T-helper 2 cell treated with Interferon-gamma antibody and Interleukin-4, amounts not matched to agents 5 μg/mL and 100 μg/mL, for 36 hours (primary cell): ENCODE data around the gene PIR.

ENCODE experiments used
- DNase-seq: peaks from one replicate; pipeline ENCODE4 v3.0.0; 2021; ENCODE audit warnings: low spot score
- H3K27ac Mint-ChIP-seq: one replicate; pipeline ENCODE4 v1.8.0; 2021; ENCODE audit warnings: mild to moderate bottlenecking, mixed read lengths
- H3K27me3 Mint-ChIP-seq: one replicate; pipeline ENCODE4 v1.8.0; 2021; ENCODE audit warnings: low read depth, mixed read lengths
- H3K36me3 Mint-ChIP-seq: one replicate; pipeline ENCODE4 v1.8.0; 2021; ENCODE audit warnings: low read depth, mixed read lengths
- H3K4me1 Mint-ChIP-seq: one replicate; pipeline ENCODE4 v1.8.0; 2021; ENCODE audit warnings: low read depth, mixed read lengths
- H3K4me3 Mint-ChIP-seq: one replicate; pipeline ENCODE4 v1.8.0; 2022; ENCODE audit warnings: mild to moderate bottlenecking, moderate library complexity, mixed read lengths
- H3K9me3 Mint-ChIP-seq: one replicate; pipeline ENCODE4 v1.8.0; 2021; ENCODE audit warnings: mixed read lengths

Gene PIR

DNA sequence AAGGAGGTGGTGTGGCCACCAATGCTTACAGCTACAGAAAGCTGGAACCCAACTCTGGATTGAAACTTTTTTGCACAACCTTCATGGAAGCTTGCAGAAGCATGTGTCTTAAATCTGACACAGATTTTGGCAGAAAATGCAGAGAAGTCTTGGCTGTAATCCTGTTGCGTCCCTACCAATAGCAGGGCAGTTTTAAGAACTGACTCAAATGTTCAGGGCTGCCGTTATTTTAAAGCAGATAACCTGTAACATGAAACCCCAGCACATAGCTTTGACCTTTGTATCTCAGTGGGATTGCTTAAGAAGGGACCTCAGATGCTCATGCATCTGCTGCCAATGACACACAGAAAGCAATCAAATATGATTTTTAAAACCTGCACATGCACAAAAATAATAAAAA is 108.8 kb downstream of the PIR start, which contains the start of gene VEGFD:
Gene VEGFD, minus strand, starts transcription at position 110 of the 400 bp plus-strand sequence. CDS start 467 bp downstream, outside the sequence.
- DNase-seq: no peak
- Mint-ChIP-seq H3K4me1 (no peaks in the 10 kb centered on the region), H3K4me3 (no peak within 1 kb of the TSS), H3K36me3 (no peaks in the 10 kb centered on the region), H3K27me3 (no peaks in the 10 kb centered on the region), H3K27ac (no peak within 1 kb of the TSS), H3K9me3 (no peaks in the 10 kb centered on the region)

DNA sequence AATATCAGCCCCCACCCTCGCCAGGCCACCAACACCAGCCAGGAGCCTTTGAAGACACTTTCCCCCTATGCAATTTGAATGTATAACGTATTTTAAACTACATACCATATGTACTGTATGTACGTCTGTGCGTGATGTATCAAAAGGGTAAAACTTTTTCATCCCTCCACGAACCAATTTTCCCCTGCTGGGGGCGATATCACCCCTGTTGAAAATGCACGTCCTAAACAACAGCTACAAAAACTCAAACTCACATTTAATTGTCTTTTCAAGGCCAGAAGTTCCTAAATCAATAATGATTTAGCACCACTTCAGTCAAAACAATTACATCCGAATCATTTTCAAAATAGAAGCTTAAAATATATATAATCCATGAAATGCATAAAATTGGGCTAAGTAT is 110.3 kb downstream of the PIR start:
- no peaks in the 10 kb centered on the region for H3K36me3 Mint-ChIP-seq
- H3K4me3 Mint-ChIP-seq: no peak overlapping the region
- H3K27ac Mint-ChIP-seq: no peak overlapping the region
- no peaks in the 10 kb centered on the region for H3K9me3 Mint-ChIP-seq
- no peaks in the 10 kb centered on the region for H3K27me3 Mint-ChIP-seq
- DNase-seq: no peak
- H3K4me1 Mint-ChIP-seq: no peaks in the 10 kb centered on the region

DNA sequence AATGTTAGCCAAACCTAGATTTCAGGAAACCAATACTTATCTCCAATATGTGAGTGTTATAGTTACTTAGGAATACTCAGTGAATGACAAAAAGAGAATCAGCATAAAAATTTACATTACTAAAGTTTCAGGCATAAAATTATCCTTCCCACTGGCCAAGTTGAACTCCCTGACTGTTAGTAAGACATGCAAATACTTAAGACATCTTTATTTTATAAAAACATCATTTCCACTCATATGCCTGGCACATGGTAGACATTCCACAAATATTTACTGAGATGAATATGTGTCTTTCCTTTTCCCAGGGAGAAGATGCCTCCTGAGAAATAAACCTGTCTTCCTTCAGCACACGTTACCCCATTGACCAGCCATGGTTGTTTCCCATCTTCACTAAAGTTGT is 116.2 kb downstream of the PIR start:
- no peak for DNase-seq
- Mint-ChIP-seq H3K36me3 (no peaks in the 10 kb centered on the region), H3K27me3 (no peaks in the 10 kb centered on the region), H3K27ac (no peak overlapping the region), H3K4me3 (no peak overlapping the region), H3K4me1 (no peaks in the 10 kb centered on the region), H3K9me3 (no peaks in the 10 kb centered on the region)

DNA sequence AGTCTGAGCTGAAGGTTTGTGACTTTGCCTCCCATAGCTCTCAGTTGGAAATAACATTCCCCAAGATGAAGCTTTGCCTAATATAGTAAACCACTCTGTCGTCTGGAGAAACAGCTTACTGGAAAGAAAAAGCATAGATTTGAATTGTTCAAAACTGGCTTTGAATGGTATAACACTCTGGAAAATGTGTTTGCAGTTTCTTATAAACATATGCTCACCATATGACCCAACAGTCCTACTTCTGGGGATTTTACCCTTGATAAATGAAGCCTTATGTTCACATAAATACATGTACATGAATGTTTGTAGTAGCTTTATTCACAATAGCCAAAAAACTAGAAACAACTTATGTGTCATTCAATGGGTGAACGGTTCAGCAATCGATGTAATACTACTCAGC is 119.2 kb downstream of the PIR start:
- DNase-seq: no peak
- Mint-ChIP-seq H3K36me3 (no peaks in the 10 kb centered on the region), H3K4me3 (no peak overlapping the region), H3K4me1 (no peaks in the 10 kb centered on the region), H3K9me3 (no peaks in the 10 kb centered on the region), H3K27ac (no peak overlapping the region), H3K27me3 (peaks cover 4% of the 10 kb centered on the region)

DNA sequence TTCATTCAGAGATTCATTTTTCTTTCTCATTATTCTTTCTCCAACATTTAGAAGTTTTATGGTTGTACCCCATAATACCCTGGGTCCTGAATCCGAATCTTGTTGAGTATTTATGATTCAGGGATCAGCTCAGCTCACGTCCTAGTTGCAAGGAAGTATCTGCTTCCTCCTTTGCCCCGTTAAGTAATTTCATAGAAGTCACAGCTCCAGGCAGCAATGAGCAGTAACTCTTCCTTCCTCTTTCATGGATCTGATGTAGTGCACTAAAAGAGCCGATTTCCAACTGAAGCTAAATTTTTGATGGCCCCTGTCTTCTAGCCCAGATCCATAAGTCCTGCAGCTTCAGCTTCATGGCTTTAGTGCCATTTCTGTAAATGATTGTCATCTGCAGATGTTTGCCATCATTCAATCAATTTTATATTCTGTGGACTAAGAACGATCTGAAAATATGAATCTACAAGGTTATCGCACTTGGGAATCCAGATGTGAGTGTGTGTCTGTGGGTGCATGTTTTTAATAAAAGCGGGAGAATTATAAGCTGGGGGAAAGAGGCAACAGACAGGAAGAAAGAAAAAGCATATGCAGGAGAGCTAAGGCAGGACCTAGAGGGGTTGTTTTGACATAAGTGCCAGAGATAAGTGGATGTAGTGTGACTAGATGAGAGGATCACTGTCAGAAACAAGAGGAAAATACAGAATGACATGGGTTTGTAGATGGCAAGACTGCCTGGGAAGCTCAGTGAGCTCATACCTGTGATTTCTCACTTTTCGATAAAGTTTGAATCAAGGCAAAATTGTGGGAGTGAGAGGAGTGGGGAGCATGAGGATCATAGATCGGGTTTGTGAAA is 126.4 kb downstream of the PIR start:
- no peak for DNase-seq
- Mint-ChIP-seq H3K27ac (no peak overlapping the region), H3K9me3 (no peaks in the 10 kb centered on the region), H3K4me1 (no peaks in the 10 kb centered on the region), H3K27me3 (peaks cover 17% of the 10 kb centered on the region), H3K4me3 (no peak overlapping the region), H3K36me3 (no peaks in the 10 kb centered on the region)

DNA sequence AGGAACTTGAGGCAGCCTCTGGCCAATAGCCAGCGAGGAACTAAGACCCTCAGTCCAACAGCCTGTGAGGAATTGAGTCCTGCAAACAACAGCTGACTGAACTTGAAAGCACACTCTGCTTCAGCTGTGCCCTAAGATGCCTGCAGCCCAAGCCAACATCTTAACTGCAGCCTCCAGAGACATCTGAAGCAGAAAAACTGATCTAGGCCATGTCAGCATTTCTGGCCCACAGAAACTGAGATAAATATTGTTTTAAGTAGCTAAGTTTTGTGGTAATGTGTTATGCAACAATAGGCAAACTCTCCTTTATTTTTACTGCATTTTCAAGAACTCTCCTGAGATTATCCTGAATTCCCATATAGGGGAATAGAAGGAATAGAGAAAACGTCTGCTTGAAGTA is 133.4 kb downstream of the PIR start:
- Mint-ChIP-seq H3K4me1 (no peaks in the 10 kb centered on the region), H3K4me3 (no peak overlapping the region), H3K27ac (no peak overlapping the region), H3K36me3 (no peaks in the 10 kb centered on the region), H3K27me3 (peaks cover 5% of the 10 kb centered on the region), H3K9me3 (no peaks in the 10 kb centered on the region)
- no peak for DNase-seq

DNA sequence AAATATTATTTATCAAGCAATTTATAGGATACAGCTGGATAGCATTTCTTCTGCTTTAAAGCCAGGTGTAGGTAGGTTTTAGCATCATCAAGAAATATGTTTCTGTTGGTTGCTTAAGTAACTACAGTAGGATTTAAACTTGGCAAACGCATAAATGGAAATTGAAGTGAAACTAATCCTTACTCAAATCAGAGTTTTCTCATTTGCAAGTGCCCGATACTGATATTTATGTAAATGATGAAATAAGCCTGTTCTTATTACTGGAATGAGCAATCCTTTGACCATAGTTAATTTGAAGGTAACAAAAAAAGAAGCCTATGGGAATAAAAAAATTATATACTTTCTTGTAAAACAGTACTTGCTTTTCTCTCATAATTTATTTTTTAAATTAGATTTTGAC is 134.6 kb downstream of the PIR start:
- no peaks in the 10 kb centered on the region for H3K36me3 Mint-ChIP-seq
- no peaks in the 10 kb centered on the region for H3K4me1 Mint-ChIP-seq
- no peak overlapping the region for H3K4me3 Mint-ChIP-seq

DNA sequence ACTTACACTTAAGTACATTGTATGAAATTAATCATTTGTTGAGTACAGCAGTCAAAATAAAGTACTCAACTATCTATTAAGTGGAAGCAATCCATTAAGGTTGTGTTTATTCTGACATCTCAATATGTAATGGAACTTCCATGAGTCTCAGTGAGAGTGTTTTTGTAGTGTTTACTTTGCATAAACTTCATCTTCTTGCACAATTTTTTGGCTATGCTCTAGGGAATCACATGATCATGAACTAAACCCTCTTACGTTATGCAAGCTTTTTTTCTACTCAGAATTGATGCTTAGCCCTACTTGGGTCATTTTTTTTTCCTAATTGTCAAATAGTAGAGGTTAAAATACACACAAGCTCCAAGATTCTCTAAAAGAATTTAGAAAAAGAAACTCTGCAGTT is 136.7 kb downstream of the PIR start:
- Mint-ChIP-seq H3K27me3 (peaks cover 5% of the 10 kb centered on the region), H3K9me3 (no peaks in the 10 kb centered on the region), H3K27ac (no peak overlapping the region), H3K4me1 (no peaks in the 10 kb centered on the region), H3K36me3 (no peaks in the 10 kb centered on the region), H3K4me3 (no peak overlapping the region)
- DNase-seq: no peak

More for the DNA sequence above, 134.6 kb downstream of the PIR start:
- Mint-ChIP-seq H3K9me3 (no peaks in the 10 kb centered on the region), H3K27me3 (peaks cover 5% of the 10 kb centered on the region), H3K27ac (no peak overlapping the region)
- no peak for DNase-seq

GRCh38 chrX:15350329-15350996 is 142.7 kb downstream of the PIR start:
- peaks cover 2% of the 10 kb centered on the region for H3K27me3 Mint-ChIP-seq
- no peak for DNase-seq
- H3K4me1 Mint-ChIP-seq: no peaks in the 10 kb centered on the region
- H3K4me3 Mint-ChIP-seq: no peak overlapping the region
- H3K27ac Mint-ChIP-seq: no peak overlapping the region
- no peaks in the 10 kb centered on the region for H3K9me3 Mint-ChIP-seq
- H3K36me3 Mint-ChIP-seq: no peaks in the 10 kb centered on the region

DNA sequence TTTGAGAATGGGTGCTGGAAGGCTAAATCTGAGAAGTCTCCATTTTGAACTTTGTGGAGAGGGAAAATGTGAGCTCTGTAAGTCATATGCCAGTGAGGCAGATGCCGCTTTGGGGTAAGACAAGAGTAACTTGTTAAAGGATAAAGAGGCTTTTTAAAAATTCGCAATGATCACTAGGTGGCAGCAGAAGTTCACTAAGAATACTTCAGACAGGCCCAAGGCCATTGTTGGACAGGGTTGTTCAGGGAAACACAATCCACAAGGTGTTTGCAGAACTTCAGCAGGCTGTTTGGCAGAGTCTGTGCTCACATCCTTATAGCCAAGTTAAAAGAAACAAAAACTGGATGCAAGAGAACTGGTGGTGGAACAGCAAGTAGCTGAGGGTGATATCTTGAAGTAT is 144.1 kb downstream of the PIR start:
- Mint-ChIP-seq H3K36me3 (no peaks in the 10 kb centered on the region), H3K4me1 (no peaks in the 10 kb centered on the region), H3K27me3 (peaks cover 2% of the 10 kb centered on the region), H3K27ac (no peak overlapping the region), H3K9me3 (no peaks in the 10 kb centered on the region), H3K4me3 (no peak overlapping the region)
- DNase-seq: peak; percentile 4

DNA sequence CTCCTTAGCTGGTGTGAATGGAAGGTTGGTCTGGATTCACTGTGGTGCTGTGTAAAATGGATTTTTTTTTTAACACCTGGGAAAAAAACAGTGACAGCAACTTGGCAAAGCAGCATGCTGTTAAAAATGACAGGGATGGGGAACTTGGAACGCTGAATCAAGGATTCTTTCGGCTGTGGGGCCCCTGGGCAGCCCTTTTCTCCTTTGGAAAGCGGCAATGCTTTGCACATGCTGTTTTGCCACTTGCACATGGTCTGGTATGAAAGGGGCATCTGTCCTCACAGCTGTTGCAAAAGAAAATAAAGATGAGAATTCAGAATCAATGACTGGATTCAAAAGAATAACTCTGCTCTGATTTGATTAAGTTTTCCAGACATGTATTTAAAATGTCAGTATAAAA is 147.2 kb downstream of the PIR start:
- H3K9me3 Mint-ChIP-seq: no peaks in the 10 kb centered on the region
- H3K4me3 Mint-ChIP-seq: no peak overlapping the region
- H3K27me3 Mint-ChIP-seq: peaks cover 4% of the 10 kb centered on the region
- H3K4me1 Mint-ChIP-seq: no peaks in the 10 kb centered on the region
- no peak for DNase-seq
- H3K36me3 Mint-ChIP-seq: no peaks in the 10 kb centered on the region
- no peak overlapping the region for H3K27ac Mint-ChIP-seq

GRCh38 chrX:15344106-15344505 is 149.0 kb downstream of the PIR start:
- H3K27me3 Mint-ChIP-seq: peaks cover 10% of the 10 kb centered on the region
- H3K4me1 Mint-ChIP-seq: no peaks in the 10 kb centered on the region
- H3K27ac Mint-ChIP-seq: no peak overlapping the region
- no peaks in the 10 kb centered on the region for H3K36me3 Mint-ChIP-seq
- H3K9me3 Mint-ChIP-seq: no peaks in the 10 kb centered on the region
- DNase-seq: no peak
- H3K4me3 Mint-ChIP-seq: no peak overlapping the region

- Mint-ChIP-seq H3K27ac (no peak overlapping the region), H3K36me3 (no peaks in the 10 kb centered on the region), H3K9me3 (no peaks in the 10 kb centered on the region), H3K27me3 (peaks cover 8% of the 10 kb centered on the region), H3K4me1 (no peaks in the 10 kb centered on the region), H3K4me3 (no peak overlapping the region)
- DNase-seq: no peak
Measured at GRCh38 chrX:15343075-15343476, 150.1 kb downstream of the PIR start.

GRCh38 chrX:15340867-15341266 is 152.3 kb downstream of the PIR start:
- Mint-ChIP-seq H3K27me3 (peaks cover 16% of the 10 kb centered on the region), H3K4me1 (peaks cover 8% of the 10 kb centered on the region), H3K36me3 (no peaks in the 10 kb centered on the region), H3K9me3 (no peaks in the 10 kb centered on the region), H3K4me3 (no peak overlapping the region), H3K27ac (no peak overlapping the region)
- DNase-seq: no peak
